DND-41 (cell line): ENCODE results near the gene HIVEP2.

Experiments
- ATAC-seq: fragments of 200-7000 bp; cut with Tn5 transposase; 3 replicates; pipeline ENCODE4 v1.9.1; 2021; ENCODE audit warnings: low read depth; ENCODE audit not compliant: insufficient read depth
- DNase-seq: peaks from one replicate; pipeline ENCODE4 v3.0.0-alpha.2; 2020
- H2AFZ ChIP-seq: 2 replicates; pipeline ENCODE4 v1.6.0; 2012; ENCODE audit warnings: low read depth, low read length
- H3K27ac ChIP-seq: 2 replicates; pipeline ENCODE4 v1.5.1; 2012; ENCODE audit warnings: low read length, inconsistent platforms
- H3K27me3 ChIP-seq: fragments of 200-600 bp; sonication (generic); 2 replicates; pipeline ENCODE4 v1.6.0; 2012; ENCODE audit warnings: low read length, mild to moderate bottlenecking, inconsistent platforms; ENCODE audit not compliant: insufficient read depth, poor library complexity
- H3K36me3 ChIP-seq: 2 replicates; pipeline ENCODE4 v1.5.1; 2012; ENCODE audit warnings: low read length, inconsistent platforms; ENCODE audit not compliant: insufficient read depth
- H3K4me1 ChIP-seq: 2 replicates; pipeline ENCODE4 v1.5.1; 2012; ENCODE audit warnings: mild to moderate bottlenecking, low read length; ENCODE audit not compliant: insufficient read depth
- H3K4me2 ChIP-seq: 2 replicates; pipeline ENCODE4 v1.6.0; 2012; ENCODE audit warnings: mild to moderate bottlenecking, moderate library complexity, low read length, inconsistent platforms; ENCODE audit not compliant: insufficient read depth
- H3K4me3 ChIP-seq, 2 experiments: fragments of 200-600 bp in 1 of 2; shearing (Covaris generic) in 1 of 2; 2 replicates each; pipeline ENCODE4 v1.5.1; 2012 to 2016; ENCODE audit warnings: inconsistent platforms in 2 of 2, low read length in 2 of 2, mild to moderate bottlenecking in 2 of 2, low read depth in 1 of 2, moderate library complexity in 1 of 2
- H3K79me2 ChIP-seq: 2 replicates; pipeline ENCODE4 v1.6.0; 2012; ENCODE audit warnings: low read length, inconsistent platforms; ENCODE audit not compliant: insufficient read depth
- H3K9ac ChIP-seq: 2 replicates; pipeline ENCODE4 v1.6.0; 2012; ENCODE audit warnings: low read depth, mild to moderate bottlenecking, inconsistent platforms, low read length, moderate library complexity
- H3K9me3 ChIP-seq: 2 replicates; pipeline ENCODE4 v1.5.1; 2012; ENCODE audit warnings: low read length, moderate library complexity, mild to moderate bottlenecking, inconsistent platforms; ENCODE audit not compliant: insufficient read depth, severe bottlenecking
- H4K20me1 ChIP-seq: 2 replicates; pipeline ENCODE4 v1.6.0; 2012; ENCODE audit warnings: low read length; ENCODE audit not compliant: insufficient read depth
- CTCF ChIP-seq: IDR thresholded peaks from 2 replicates; pipeline ENCODE4 v1.5.1; 2012; ENCODE audit warnings: borderline replicate concordance, low read length, moderate library complexity, mild to moderate bottlenecking; ENCODE audit not compliant: poor library complexity, severe bottlenecking; ENCODE audit errors: extremely low read depth
- EZH2 ChIP-seq: IDR thresholded peaks from 3 replicates; pipeline ENCODE4 v1.6.1; 2012; ENCODE audit warnings: borderline replicate concordance, low read depth, mild to moderate bottlenecking, moderate library complexity, low read length, inconsistent platforms; ENCODE audit not compliant: severe bottlenecking

HIVEP2 gene

GRCh38 chr6:142946924-142947713, 2.1 kb upstream of the HIVEP2 start:
- no peaks in the 10 kb centered on the region for H3K36me3 ChIP-seq
- H3K9ac ChIP-seq = peak overlapping the region; percentile 79
- ATAC-seq (no peak), DNase-seq (peak; percentile 25)
- peak overlapping the region; percentile 80 for H3K4me2 ChIP-seq
- peaks cover 11% of the 10 kb centered on the region for H3K79me2 ChIP-seq
- no peaks in the 10 kb centered on the region for H4K20me1 ChIP-seq
- peaks cover 33% of the 10 kb centered on the region for H3K4me1 ChIP-seq
- H3K9me3 ChIP-seq = no peaks in the 10 kb centered on the region
- H3K27ac ChIP-seq = no peak overlapping the region
- peaks cover 11% of the 10 kb centered on the region for H3K27me3 ChIP-seq
- TF ChIP-seq EZH2 (peak; percentile 61), CTCF (no peak)
- H2AFZ ChIP-seq = peak overlapping the region; percentile 74
- H3K4me3 ChIP-seq = peak overlapping the region; percentile 31 to 87; a peak in 3 of 4 replicates

GRCh38 chr6:142946181-142946923, 1.4 kb upstream of the HIVEP2 start:
- Histone ChIP-seq H3K9me3 (no peaks in the 10 kb centered on the region), H3K27ac (peak overlapping the region; percentile 99; the same call in 1 of the 2 replicates), H3K36me3 (no peaks in the 10 kb centered on the region), H3K9ac (peak overlapping the region; percentile 79), H3K79me2 (peaks cover 19% of the 10 kb centered on the region), H3K4me1 (peaks cover 41% of the 10 kb centered on the region), H3K4me2 (peak overlapping the region; percentile 80), H3K4me3 (peak overlapping the region; percentile 31 to 87), H4K20me1 (no peaks in the 10 kb centered on the region), H3K27me3 (peaks cover 11% of the 10 kb centered on the region), H2AFZ (peak overlapping the region; percentile 74)
- ATAC-seq = peak; percentile 54
- DNase-seq = peak; percentile 91
- no peak for TF ChIP-seq EZH2
- no peak for TF ChIP-seq CTCF

- H2AFZ ChIP-seq = peak overlapping the region; percentile 74
- peaks cover 46% of the 10 kb centered on the region for H3K4me1 ChIP-seq
- H3K36me3 ChIP-seq = no peaks in the 10 kb centered on the region
- peak; percentile 8 for ATAC-seq
- H3K79me2 ChIP-seq = peaks cover 26% of the 10 kb centered on the region
- peak overlapping the region; percentile 31 to 87 for H3K4me3 ChIP-seq
- peaks cover 11% of the 10 kb centered on the region for H3K27me3 ChIP-seq
- H4K20me1 ChIP-seq = no peaks in the 10 kb centered on the region
- TF ChIP-seq CTCF = peak; percentile 11
- TF ChIP-seq EZH2 = no peak
- peak overlapping the region; percentile 80 for H3K4me2 ChIP-seq
- peak overlapping the region; percentile 99 for H3K27ac ChIP-seq
- peak overlapping the region; percentile 79 for H3K9ac ChIP-seq
- peak; percentile 68 for DNase-seq
- no peaks in the 10 kb centered on the region for H3K9me3 ChIP-seq
These were observed 637 bp upstream of the HIVEP2 start for GRCh38 chr6:142945446-142946180.
